ENCODE measurements around the gene MAP2K5.

DNA sequence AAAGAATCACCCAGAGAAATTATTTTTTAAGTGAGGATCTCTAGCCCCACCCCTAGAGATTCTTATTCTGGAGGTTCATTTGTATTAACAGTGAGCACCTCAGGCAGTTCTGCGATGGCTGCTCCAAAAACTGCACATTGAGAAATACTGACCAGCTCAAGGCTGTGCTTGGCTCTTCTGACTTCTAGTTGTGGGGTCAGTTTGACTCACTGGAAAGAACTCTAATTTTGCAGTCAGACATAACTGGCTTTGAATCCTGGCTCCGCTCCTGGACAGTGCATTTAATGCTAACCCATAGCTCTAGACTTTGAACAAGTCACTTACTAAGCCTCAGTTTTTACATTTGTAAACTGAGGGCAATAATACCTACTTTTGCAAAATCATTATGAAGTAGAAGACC lies 159.2 kb downstream of the MAP2K5 start:
- TF ChIP-seq EZH2 (IDR thresholded peaks at IDR 0.05; ENCODE audit: borderline replicate concordance, low read length) = no peak
- TF ChIP-seq, protein P1, sequence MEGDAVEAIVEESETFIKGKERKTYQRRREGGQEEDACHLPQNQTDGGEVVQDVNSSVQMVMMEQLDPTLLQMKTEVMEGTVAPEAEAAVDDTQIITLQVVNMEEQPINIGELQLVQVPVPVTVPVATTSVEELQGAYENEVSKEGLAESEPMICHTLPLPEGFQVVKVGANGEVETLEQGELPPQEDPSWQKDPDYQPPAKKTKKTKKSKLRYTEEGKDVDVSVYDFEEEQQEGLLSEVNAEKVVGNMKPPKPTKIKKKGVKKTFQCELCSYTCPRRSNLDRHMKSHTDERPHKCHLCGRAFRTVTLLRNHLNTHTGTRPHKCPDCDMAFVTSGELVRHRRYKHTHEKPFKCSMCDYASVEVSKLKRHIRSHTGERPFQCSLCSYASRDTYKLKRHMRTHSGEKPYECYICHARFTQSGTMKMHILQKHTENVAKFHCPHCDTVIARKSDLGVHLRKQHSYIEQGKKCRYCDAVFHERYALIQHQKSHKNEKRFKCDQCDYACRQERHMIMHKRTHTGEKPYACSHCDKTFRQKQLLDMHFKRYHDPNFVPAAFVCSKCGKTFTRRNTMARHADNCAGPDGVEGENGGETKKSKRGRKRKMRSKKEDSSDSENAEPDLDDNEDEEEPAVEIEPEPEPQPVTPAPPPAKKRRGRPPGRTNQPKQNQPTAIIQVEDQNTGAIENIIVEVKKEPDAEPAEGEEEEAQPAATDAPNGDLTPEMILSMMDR (IDR thresholded peaks at IDR 0.05; ENCODE audit: low read length) = no peak

Data from OCI-LY1 (cell line).